Measurements from ENCODE around the gene MERTK. TPM values are rescaled to one million over a fixed set of nuclear protein-coding genes. Genes with fewer than 3 reads are reported as not detected.
"Not testable (repeated sequence)": the region's sequence is repeated elsewhere in the genome, so short reads cannot be mapped to it uniquely, and the experiment has no call there.

The MERTK gene
- total RNA-seq, 1 experiment from 2014 or later = 18.4 TPM

- intact Hi-C loops (cut with micrococcal nuclease; ENCODE audit: unreplicated experiment) = no loop called here
- TF ChIP-seq CTCF (conservative IDR thresholded peaks at IDR 0.05; ENCODE audit: low read depth, low read length) (no peak), EZH2 (IDR thresholded peaks at IDR 0.05; ENCODE audit: borderline replicate concordance, low read depth, low read length, poor library complexity, severe bottlenecking) (no peak)
- peak; percentile 46 for DNase-seq (ENCODE audit: low spot score)
Observed at GRCh38 chr2:111930875-111931274, 32.5 kb downstream of the MERTK start.

GRCh38 chr2:111932841-111933291 is 34.5 kb downstream of the MERTK start:
- peaks cover 2% of the 10 kb centered on the region for H3K4me1 ChIP-seq (ENCODE audit: insufficient read depth, low read length, poor library complexity, severe bottlenecking)
- POLR2A ChIA-PET (ENCODE audit: low non-redundant PET) = no interaction called here
- no TSS peak for BruUV-seq (replicated peaks)
- intact Hi-C loops (cut with micrococcal nuclease; ENCODE audit: unreplicated experiment) = no loop called here
- H3K9me3 ChIP-seq (ENCODE audit: low read depth, low read length, poor library complexity, severe bottlenecking) = no peaks in the 10 kb centered on the region
- no peaks in the 10 kb centered on the region for H3K27me3 ChIP-seq (replicated peaks; ENCODE audit: insufficient read depth, low read depth, low read length, poor library complexity)
- CTCF ChIA-PET = no interaction called here
- TF ChIP-seq CTCF (conservative IDR thresholded peaks at IDR 0.05; ENCODE audit: low read depth, low read length) = no peak
- no peak for TF ChIP-seq EZH2 (IDR thresholded peaks at IDR 0.05; ENCODE audit: borderline replicate concordance, low read depth, low read length, poor library complexity, severe bottlenecking)
- H3K36me3 ChIP-seq (ENCODE audit: insufficient read depth, low read length, poor library complexity, severe bottlenecking) = peaks cover 10% of the 10 kb centered on the region
- no peak overlapping the region for H3K27ac ChIP-seq (ENCODE audit: low read depth, low read length, poor library complexity, severe bottlenecking)
- DNase-seq (ENCODE audit: low spot score) = no peak
- no peak overlapping the region for H3K4me3 ChIP-seq (ENCODE audit: low read depth, low read length, poor library complexity, severe bottlenecking)

More at GRCh38 chr2:111930875-111931274, 32.5 kb downstream of the MERTK start:
- H3K4me1 ChIP-seq (ENCODE audit: insufficient read depth, low read length, poor library complexity, severe bottlenecking) = peaks cover 2% of the 10 kb centered on the region
- CTCF ChIA-PET = no interaction called here
- no peak overlapping the region for H3K27ac ChIP-seq (ENCODE audit: low read depth, low read length, poor library complexity, severe bottlenecking)
- no peak overlapping the region for H3K4me3 ChIP-seq (ENCODE audit: low read depth, low read length, poor library complexity, severe bottlenecking)
- H3K36me3 ChIP-seq (ENCODE audit: insufficient read depth, low read length, poor library complexity, severe bottlenecking) = peaks cover 10% of the 10 kb centered on the region
- no peaks in the 10 kb centered on the region for H3K9me3 ChIP-seq (ENCODE audit: low read depth, low read length, poor library complexity, severe bottlenecking)
- BruUV-seq (replicated peaks) = no TSS peak
- H3K27me3 ChIP-seq (replicated peaks; ENCODE audit: insufficient read depth, low read depth, low read length, poor library complexity) = no peaks in the 10 kb centered on the region
- POLR2A ChIA-PET (ENCODE audit: low non-redundant PET) = no interaction called here

GRCh38 chr2:111933900-111934299 is 35.5 kb downstream of the MERTK start:
- H3K27me3 ChIP-seq (replicated peaks; ENCODE audit: insufficient read depth, low read depth, low read length, poor library complexity); H3K27ac ChIP-seq (ENCODE audit: low read depth, low read length, poor library complexity, severe bottlenecking); intact Hi-C loops (cut with micrococcal nuclease; ENCODE audit: unreplicated experiment); POLR2A ChIA-PET (ENCODE audit: low non-redundant PET); H3K36me3 ChIP-seq (ENCODE audit: insufficient read depth, low read length, poor library complexity, severe bottlenecking); BruUV-seq (replicated peaks); H3K9me3 ChIP-seq (ENCODE audit: low read depth, low read length, poor library complexity, severe bottlenecking); DNase-seq (ENCODE audit: low spot score); CTCF ChIA-PET; H3K4me3 ChIP-seq (ENCODE audit: low read depth, low read length, poor library complexity, severe bottlenecking): not testable (repeated sequence)
- H3K4me1 ChIP-seq (ENCODE audit: insufficient read depth, low read length, poor library complexity, severe bottlenecking) = peaks cover 10% of the 10 kb centered on the region

GRCh38 chr2:111936881-111937280 is 38.5 kb downstream of the MERTK start:
- ChIA-PET CTCF (no interaction called here), POLR2A (ENCODE audit: low non-redundant PET) (no interaction called here)
- no peaks in the 10 kb centered on the region for H3K27me3 ChIP-seq (replicated peaks; ENCODE audit: insufficient read depth, low read depth, low read length, poor library complexity)

More at GRCh38 chr2:111936881-111937280, 38.5 kb downstream of the MERTK start:
- H3K4me3 ChIP-seq (ENCODE audit: low read depth, low read length, poor library complexity, severe bottlenecking) = no peak overlapping the region
- TF ChIP-seq CTCF (conservative IDR thresholded peaks at IDR 0.05; ENCODE audit: low read depth, low read length) = no peak
- no peak for TF ChIP-seq EZH2 (IDR thresholded peaks at IDR 0.05; ENCODE audit: borderline replicate concordance, low read depth, low read length, poor library complexity, severe bottlenecking)
- intact Hi-C loops (cut with micrococcal nuclease; ENCODE audit: unreplicated experiment) = no loop called here
- BruUV-seq (replicated peaks) = no TSS peak
- H3K9me3 ChIP-seq (ENCODE audit: low read depth, low read length, poor library complexity, severe bottlenecking) = no peaks in the 10 kb centered on the region
- peaks cover under 1% of the 10 kb centered on the region for H3K36me3 ChIP-seq (ENCODE audit: insufficient read depth, low read length, poor library complexity, severe bottlenecking)
- H3K4me1 ChIP-seq (ENCODE audit: insufficient read depth, low read length, poor library complexity, severe bottlenecking) = peaks cover 35% of the 10 kb centered on the region
- H3K27ac ChIP-seq (ENCODE audit: low read depth, low read length, poor library complexity, severe bottlenecking) = no peak overlapping the region
- DNase-seq (ENCODE audit: low spot score) = no peak

Data from A673 (cell line).